ENCODE measurements around the gene UBASH3B.

UBASH3B gene

GRCh38 chr11:122813894-122814270, 158.4 kb downstream of the UBASH3B start:
- H3K4me3 ChIP-seq (ENCODE audit: low read depth, low read length), result no peak overlapping the region
- no peak for DNase-seq (ENCODE audit: low read depth)
- no peak for TF ChIP-seq CTCF (IDR thresholded peaks at IDR 0.05; ENCODE audit: control insufficient read depth, extremely low read depth, insufficient read depth)

DNA sequence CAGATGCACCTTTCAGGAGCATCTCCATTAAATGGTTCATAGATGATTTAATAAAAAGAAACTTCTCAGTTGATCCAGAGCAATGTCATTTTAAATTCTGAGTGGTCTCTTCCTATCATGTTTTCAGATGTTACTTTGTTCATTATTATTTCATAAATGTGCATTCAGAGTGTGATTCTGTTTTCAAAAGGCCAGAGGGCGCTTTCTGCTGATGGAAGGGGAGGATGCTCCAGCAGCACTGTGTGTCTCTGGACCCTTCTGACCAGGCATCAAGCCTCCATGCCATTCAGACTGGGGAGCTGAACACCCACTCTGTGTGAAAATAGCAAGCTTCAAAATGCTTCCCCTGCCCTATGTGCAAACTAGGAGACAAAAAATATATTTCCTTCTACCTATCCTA, 158.9 kb downstream of the UBASH3B start:
- peak; percentile 29 for TF ChIP-seq CTCF (IDR thresholded peaks at IDR 0.05; ENCODE audit: control insufficient read depth, extremely low read depth, insufficient read depth)
- DNase-seq (ENCODE audit: low read depth), result no peak
- no peak overlapping the region for H3K4me3 ChIP-seq (ENCODE audit: low read depth, low read length)

DNA sequence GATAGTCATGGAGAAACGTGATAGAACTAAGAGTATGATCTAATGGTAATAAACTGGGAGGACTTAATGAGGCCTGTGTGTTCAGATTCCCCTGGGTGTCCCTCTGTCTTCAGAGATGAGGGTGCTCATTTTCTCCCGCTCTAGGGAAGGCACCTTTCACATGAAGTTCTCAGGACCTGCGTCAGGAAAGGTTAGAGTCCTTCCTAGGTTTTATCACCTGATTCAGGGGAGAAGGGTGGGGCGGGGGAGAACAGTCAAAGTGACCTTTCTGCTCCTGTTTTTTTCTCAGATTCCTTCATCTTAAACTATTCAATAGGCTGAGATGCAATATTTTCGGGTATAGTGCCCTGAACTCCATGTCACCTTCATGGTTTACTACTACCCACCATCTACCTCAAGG, 160.4 kb downstream of the UBASH3B start:
- no peak for TF ChIP-seq CTCF (IDR thresholded peaks at IDR 0.05; ENCODE audit: control insufficient read depth, extremely low read depth, insufficient read depth)
- no peak overlapping the region for H3K4me3 ChIP-seq (ENCODE audit: low read depth, low read length)
- DNase-seq (ENCODE audit: low read depth), result no peak

GRCh38 chr11:122816761-122817520, 161.4 kb downstream of the UBASH3B start:
- DNase-seq (ENCODE audit: low read depth), result peak; percentile 68
- no peak for TF ChIP-seq CTCF (IDR thresholded peaks at IDR 0.05; ENCODE audit: control insufficient read depth, extremely low read depth, insufficient read depth)
- no peak overlapping the region for H3K4me3 ChIP-seq (ENCODE audit: low read depth, low read length)

GRCh38 chr11:122820158-122820557, 164.6 kb downstream of the UBASH3B start:
- H3K4me3 ChIP-seq (ENCODE audit: low read depth, low read length), result no peak overlapping the region
- no peak for DNase-seq (ENCODE audit: low read depth)
- TF ChIP-seq CTCF (IDR thresholded peaks at IDR 0.05; ENCODE audit: control insufficient read depth, extremely low read depth, insufficient read depth), result no peak

- no peak for TF ChIP-seq CTCF (IDR thresholded peaks at IDR 0.05; ENCODE audit: control insufficient read depth, extremely low read depth, insufficient read depth)
- no peak overlapping the region for H3K4me3 ChIP-seq (ENCODE audit: low read depth, low read length)
Observed at GRCh38 chr11:122821169-122821568, 165.6 kb downstream of the UBASH3B start.

DNA sequence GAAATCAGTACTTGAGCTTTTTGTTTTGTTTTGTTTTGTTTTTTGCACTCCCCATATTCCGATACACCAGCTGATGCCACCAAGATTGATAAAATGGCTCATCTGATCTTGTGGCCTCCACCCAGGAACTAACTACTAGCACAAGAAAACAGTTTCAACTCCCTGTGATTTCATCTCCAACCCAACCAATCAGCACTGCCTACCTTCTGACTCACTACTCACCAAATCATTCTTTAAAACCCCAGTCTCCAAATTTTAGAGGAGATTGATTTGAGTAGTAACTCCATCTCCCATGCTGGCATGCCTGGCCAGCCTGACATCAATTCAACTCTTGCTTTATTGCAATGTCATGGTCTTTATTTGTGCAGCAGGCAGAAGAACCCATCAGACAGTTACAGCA, 166.7 kb downstream of the UBASH3B start:
- no peak for TF ChIP-seq CTCF (IDR thresholded peaks at IDR 0.05; ENCODE audit: control insufficient read depth, extremely low read depth, insufficient read depth)
- H3K4me3 ChIP-seq (ENCODE audit: low read depth, low read length), result no peak overlapping the region
- DNase-seq (ENCODE audit: low read depth), result no peak

More at GRCh38 chr11:122821169-122821568, 165.6 kb downstream of the UBASH3B start:
- DNase-seq (ENCODE audit: low read depth), result no peak
